Right lobe of liver (tissue), 4 donors: ENCODE data around the gene DDA1.

Experiments
- POLR2A ChIP-seq: fragments of 450-650 bp; IDR thresholded peaks from one replicate; pipeline ENCODE4 v1.6.1; 2017; ENCODE audit warnings: antibody characterized with exemption, mild to moderate bottlenecking
- TF ChIP-seq, protein P1 (sequence below), 4 donors: fragments of 200-600 bp in 3 of 4; fragments of 450-650 bp in 1 of 4; IDR thresholded peaks; one replicate each; pipeline versions ENCODE4 v1.5.1 to v1.8.0; 2016 to 2022; ENCODE audit warnings: antibody characterized with exemption in 4 of 4, mild to moderate bottlenecking in 2 of 4
- donor health status: DM: no; HTN: no; CAD: no.
- donor health status: DM: no; HTN: no; CAD: no.
- donor health status: DM: no; HTN: yes; CAD: no.

DNA sequence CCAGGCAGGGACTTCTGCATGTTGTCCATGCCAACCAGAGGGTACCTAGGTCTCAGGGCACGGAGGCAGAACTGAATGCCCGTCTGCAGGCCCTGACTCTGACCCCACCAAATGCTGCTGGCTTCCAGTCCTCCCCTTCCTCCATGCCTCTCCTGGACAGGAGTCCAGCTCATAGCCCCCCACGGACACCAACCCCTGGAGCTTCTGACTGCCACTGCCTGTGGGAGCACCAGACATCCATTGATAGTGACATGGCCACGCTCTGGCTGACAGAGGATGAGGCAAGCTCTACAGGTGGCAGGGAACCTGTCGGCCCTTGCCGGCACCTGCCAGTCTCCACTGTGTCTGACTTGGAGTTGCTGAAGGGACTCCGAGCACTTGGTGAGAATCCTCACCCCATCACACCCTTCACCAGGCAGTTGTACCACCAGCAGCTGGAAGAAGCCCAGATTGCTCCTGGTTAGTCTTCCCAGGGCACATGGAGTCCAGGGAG lies 25.8 kb upstream of the DDA1 start:
- TF ChIP-seq, protein P1, sequence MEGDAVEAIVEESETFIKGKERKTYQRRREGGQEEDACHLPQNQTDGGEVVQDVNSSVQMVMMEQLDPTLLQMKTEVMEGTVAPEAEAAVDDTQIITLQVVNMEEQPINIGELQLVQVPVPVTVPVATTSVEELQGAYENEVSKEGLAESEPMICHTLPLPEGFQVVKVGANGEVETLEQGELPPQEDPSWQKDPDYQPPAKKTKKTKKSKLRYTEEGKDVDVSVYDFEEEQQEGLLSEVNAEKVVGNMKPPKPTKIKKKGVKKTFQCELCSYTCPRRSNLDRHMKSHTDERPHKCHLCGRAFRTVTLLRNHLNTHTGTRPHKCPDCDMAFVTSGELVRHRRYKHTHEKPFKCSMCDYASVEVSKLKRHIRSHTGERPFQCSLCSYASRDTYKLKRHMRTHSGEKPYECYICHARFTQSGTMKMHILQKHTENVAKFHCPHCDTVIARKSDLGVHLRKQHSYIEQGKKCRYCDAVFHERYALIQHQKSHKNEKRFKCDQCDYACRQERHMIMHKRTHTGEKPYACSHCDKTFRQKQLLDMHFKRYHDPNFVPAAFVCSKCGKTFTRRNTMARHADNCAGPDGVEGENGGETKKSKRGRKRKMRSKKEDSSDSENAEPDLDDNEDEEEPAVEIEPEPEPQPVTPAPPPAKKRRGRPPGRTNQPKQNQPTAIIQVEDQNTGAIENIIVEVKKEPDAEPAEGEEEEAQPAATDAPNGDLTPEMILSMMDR (IDR thresholded peaks at IDR 0.05), result no peak
- TF ChIP-seq POLR2A, result no peak
